ENCODE results near the gene ZNF610.
A peak's percentile ranks its signal among the peaks of the same experiment; 100 is the strongest.
"Not testable (repeated sequence)": the region's sequence is repeated elsewhere in the genome, so short reads cannot be mapped to it uniquely, and the experiment has no call there.

The ZNF610 gene

GRCh38 chr19:52336117-52336790, at the start of gene ZNF610:
Gene ZNF610 (plus strand): TSS chr19:52336243. CDS start chr19:52349173, 12,930 bp downstream.
- no peak for DNase-seq

DNA sequence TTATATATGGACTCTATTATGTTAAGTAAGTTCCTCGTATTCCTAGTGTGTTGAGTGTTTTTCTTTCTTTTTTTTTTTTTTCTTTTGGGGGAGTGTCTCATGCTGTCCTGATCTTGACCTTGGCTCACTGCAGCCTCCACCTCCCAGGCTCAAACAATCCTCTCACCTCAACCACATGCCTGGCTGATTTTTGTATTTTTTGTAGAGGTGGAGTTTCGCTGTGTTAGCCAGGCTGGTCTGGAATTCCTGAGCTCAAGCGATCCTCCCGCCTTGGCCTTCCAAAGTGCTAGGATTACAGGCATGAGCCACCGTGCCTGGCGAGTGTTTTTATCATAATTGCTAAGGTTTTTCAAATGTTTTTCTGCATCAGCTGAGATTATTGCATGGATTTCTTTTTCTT, 49.8 kb upstream of the ZNF610 start:
- DNase-seq = no peak

DNA sequence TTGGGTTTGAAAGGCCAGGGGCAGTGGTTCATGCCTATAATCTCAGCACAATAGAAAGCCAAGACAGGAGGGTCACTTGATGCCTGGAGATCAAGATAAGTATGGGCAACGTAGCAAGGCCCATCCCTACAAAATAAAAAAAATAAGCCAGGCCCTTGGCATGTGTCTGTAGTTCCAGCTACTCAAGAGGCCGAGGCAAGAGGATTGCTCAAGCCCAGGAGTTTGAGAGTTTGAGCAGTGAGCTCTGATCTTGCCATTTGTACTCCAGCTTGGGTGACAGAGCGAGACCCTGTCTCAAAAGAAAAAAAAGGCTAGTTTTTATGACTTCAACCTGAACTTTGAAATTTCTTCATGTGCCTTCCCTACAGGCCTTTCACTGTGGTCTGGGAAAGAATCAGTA, 44.3 kb upstream of the ZNF610 start:
- no peak for DNase-seq

- DNase-seq = not testable (repeated sequence)
Measured at GRCh38 chr19:52292946-52293345, 43.1 kb upstream of the ZNF610 start.

DNA sequence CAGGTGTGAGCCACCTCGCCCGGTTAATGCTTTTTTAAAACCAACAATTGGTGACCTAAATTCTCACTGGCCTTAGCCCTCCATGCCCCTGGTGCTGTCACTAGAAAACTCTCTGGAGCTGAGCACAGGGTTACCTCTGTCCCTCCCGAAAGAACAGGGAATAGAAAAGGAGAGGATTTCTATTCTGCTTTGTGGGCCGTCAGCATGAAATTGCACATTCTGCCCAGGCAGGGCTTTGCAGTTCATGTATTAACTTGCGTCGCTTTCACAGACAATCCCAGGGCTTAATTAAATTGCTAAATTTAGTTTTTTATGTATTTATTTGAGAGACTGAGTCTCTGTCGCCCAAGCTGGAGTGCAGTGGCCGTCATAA, 39.7 kb upstream of the ZNF610 start:
- no peak for DNase-seq

DNA sequence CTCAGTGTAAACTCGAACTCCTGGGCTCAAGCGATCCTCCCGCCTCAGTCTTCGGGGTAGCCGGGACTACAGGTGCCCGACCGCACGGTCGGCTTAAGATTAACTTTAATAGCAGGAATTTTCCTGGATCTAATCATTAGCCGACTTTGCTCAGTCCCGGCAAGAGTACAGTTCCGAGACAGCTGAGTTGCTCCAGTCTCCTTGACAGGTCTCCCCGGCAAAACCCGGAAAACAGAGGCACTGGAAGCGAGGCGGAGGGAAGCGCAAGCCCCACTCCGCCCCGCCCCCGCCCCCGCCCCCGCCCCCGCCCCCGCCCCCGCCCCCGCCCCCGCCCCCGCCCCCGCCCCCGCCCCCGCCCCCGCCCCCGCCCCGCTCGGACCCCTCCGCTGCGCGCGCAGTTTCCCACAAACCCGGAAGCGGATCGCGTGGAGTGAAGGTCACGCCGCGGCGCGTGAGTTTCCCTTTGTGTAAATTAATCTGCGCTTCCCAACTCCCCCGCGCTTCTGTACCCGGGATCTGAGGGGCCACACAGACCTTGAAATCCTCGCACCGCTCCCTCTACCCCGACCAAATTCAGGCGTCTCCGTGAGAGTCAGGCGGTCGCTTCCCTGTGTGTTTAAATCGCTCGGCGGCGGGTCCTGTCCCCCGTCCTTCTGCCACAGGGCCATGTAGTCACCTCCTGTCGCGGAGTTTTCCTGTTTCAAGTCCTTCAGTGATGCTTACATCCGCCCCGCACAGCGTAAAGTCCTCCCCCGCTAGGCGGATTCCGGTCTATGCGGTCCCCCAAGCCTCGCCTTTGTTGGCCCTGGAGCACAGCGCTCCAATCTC, 39.1 kb upstream of the ZNF610 start, which contains the start of gene ZNF480:
TSS of gene ZNF480 (plus strand) at position 397 of the 828 bp plus-strand sequence. CDS start 3,244 bp downstream, outside the sequence.
- no peak for DNase-seq

GRCh38 chr19:52297601-52298364, 38.3 kb upstream of the ZNF610 start:
- no peak for DNase-seq

- DNase-seq = no peak
Measured at GRCh38 chr19:52307275-52307674, 28.8 kb upstream of the ZNF610 start.

DNA sequence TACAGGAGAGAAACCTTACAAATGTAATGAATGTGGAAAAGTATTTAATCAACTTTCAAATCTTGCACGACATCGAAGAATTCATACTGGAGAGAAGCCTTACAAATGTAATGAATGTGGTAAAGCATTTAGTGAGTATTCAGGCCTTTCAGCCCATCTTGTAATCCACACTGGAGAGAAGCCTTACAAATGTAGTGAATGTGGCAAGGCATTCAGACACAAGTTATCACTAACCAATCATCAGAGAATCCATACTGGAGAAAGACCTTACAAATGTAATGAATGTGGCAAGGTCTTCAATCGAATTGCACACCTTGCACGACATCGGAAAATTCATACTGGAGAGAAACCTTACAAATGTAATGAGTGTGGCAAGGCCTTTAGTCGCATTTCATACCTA, 13.6 kb upstream of the ZNF610 start:
- no peak for DNase-seq

GRCh38 chr19:52331757-52332156, 4.3 kb upstream of the ZNF610 start:
- no peak for DNase-seq

GRCh38 chr19:52335768-52336116, 301 bp upstream of the ZNF610 start:
- no peak for DNase-seq

- no peak for DNase-seq
Measured at GRCh38 chr19:52336791-52337381, 843 bp downstream of the ZNF610 start.

DNA sequence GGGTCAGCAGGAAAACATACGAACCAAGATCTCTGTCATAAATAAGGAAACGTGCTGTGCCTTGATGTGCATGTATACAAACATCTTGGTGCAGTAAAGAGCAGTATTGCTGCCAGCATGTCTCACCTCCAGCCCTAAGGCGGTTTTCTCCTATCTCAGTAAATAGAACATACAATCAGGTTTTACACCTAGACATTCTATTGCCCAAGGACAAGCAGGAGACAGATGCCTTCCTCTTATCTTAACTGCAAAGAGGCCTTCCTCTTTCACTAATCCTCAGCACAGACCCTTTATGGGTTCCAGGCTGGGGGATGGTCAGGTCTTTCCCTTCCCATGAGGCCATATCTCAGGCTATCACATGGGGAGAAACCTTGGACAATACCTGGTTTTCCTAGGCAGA, 3.0 kb downstream of the ZNF610 start:
- DNase-seq = not testable (repeated sequence)

DNA sequence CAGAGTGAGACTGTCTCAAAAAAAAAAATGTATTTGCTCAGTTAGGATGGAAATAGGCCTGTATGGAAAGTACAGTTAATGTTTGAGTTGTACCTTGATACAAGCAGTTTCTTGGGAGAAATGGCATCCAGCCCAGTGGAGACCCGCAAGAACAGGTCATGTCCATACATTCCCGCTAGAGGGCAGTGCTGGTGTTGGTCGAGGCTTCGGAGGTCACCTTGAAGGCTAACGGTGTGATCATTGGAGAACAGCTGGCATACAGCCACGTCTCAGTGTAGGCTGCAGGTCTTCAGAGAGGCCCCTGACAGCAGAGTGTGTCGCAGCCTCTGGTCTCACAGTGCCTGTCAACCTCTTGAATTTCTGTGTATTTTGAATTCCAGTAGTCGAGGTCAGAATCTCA, 7.5 kb downstream of the ZNF610 start:
- DNase-seq = no peak

DNA sequence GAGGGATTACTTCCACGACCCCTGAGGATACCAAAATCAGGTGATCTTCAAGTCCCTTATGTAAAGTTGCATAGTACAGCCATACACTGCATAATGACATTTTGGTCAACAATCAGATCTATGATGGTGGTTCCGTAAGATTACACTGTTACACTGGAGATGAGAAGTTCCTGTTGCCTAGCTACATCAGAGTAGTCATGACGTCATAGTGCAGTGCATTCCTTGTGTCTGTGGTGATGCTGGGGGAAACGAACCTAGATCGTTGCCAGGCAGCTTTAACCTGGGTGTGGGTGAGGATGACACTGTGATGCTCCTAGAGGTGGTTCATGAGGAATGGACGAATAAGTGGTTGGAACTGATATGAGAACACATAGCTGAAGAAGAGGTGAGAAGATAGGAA, 9.1 kb downstream of the ZNF610 start:
- no peak for DNase-seq

- no peak for DNase-seq
Measured at GRCh38 chr19:52351512-52351911, 15.5 kb downstream of the ZNF610 start.

GRCh38 chr19:52366414-52366824, 30.4 kb downstream of the ZNF610 start:
- no peak for DNase-seq

DNA sequence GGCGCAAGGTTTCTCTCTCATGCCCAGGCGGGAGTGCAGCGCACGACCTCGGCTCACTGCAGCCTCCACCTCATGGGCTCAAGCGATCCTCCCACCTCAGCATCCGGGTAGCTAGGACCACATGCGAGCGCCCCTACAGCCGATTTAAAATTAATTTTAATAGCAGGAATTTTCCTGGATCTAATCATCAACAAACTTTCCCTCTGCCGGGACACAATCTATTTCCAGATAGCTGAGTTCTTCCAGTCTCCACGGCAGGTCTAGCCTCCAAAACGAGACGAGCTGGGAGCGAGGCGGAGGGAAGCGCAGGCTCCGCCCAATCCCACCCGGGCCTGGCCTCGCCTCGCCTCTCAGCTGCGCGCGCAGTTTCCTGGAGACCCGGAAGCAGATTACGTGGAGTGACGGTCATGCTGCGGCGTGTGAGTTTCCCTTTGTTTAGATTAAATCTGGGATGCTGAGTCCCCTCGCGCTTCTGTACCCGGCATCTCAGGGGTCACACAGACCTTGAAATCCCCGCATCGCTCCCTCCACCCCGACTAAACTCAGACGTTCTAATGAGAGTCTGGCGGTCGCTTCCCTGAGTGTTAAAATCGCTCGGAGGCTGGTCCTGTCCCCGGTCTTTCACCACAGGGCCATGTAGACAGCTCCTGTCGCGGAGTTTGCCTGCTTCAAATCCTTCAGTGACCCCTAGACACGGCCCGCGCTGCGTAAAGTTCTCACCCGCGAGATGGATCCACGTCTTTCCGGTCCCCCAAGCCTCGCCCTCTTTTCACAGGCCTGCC, 33.7 kb downstream of the ZNF610 start, which contains the start of gene ZNF880:
TSS of gene ZNF880 (plus strand) at position 365 of the 782 bp plus-strand sequence. CDS start at position 408, 43 bp downstream.
- DNase-seq = no peak

- DNase-seq = no peak
Measured at GRCh38 chr19:52370341-52370710, 34.3 kb downstream of the ZNF610 start.

GRCh38 chr19:52391135-52391534, 55.1 kb downstream of the ZNF610 start:
- no peak for DNase-seq

DNA sequence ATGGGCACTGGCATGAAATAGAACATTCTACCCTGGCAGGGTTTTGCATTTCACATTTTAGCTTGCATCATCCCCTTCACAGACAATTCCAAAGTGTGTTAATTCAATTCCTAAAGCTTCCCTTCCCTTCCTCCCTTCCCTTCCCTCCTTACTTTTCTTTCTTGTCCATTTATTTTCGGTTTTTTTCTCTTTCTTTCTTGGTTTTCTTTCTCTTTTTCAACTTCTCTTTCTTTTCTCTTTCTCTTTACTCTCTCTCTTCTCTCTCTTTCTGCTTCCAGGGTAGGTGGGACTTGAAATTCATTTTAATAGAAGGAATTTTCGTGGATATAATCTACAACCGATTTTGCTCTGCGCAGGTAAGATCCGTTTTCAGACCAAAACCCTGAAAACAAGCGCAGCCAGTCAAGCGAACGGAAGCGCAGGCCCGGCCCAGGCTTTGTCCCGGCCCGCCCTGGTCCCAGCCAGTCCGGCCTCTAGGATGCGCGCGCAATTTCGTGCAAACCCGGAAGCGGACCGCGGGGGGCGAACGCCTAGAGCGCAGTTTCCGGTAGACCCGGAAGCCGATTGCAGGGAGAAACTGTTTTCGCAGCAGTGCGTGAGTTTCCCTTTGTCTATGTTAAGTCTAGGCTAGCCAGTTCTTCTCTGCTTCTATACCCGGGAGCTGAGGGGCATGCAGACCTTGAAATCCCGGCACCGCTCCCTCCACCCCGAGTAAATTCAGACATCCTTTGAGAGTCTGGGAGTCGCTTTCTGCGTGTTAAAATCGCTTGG, 61.5 kb downstream of the ZNF610 start, which contains the start of gene ZNF528:
TSS of gene ZNF528 (plus strand) at position 540 of the 771 bp plus-strand sequence. CDS start 4,165 bp downstream, outside the sequence.
- DNase-seq = peak; percentile 49

Data from cortex of kidney (tissue), 1 donor.